Calu3 (cell line): ENCODE measurements around the gene SIAH3. TPM values are rescaled to one million over a fixed set of nuclear protein-coding genes. Genes with fewer than 3 reads are reported as not detected.

Experiments
- BruUV-seq: library from RNA; stranded (reverse); fragments of 400-500 nt; replicated peaks from 2 replicates; lab custom pipeline; 2021; lab: Mats Ljungman, UMichigan
- CTCF ChIA-PET: fragments of 300-600 bp; sonication (Branson Sonifier 250); formaldehyde crosslinking; loops from one replicate; lab custom pipeline; 2022; ENCODE audit warnings: antibody characterized with exemption; lab: Charles Lee
- DNase-seq: peaks from one replicate; pipeline ENCODE4 v3.0.0; 2022
- H3K27ac Mint-ChIP-seq: one replicate; pipeline ENCODE4 v1.8.0; 2022; ENCODE audit warnings: mixed read lengths; ENCODE audit not compliant: unreplicated experiment
- H3K27me3 Mint-ChIP-seq: one replicate; pipeline ENCODE4 v1.8.0; 2022; ENCODE audit warnings: mixed read lengths; ENCODE audit not compliant: unreplicated experiment
- H3K36me3 Mint-ChIP-seq: one replicate; pipeline ENCODE4 v1.8.0; 2022; ENCODE audit warnings: mild to moderate bottlenecking, moderate library complexity, mixed read lengths; ENCODE audit not compliant: insufficient read depth, unreplicated experiment
- H3K4me1 Mint-ChIP-seq: one replicate; pipeline ENCODE4 v1.8.0; 2022; ENCODE audit warnings: mild to moderate bottlenecking, low read depth, mixed read lengths; ENCODE audit not compliant: unreplicated experiment
- H3K4me3 Mint-ChIP-seq: one replicate; pipeline ENCODE4 v1.8.0; 2022; ENCODE audit warnings: mild to moderate bottlenecking, low read depth, moderate library complexity, mixed read lengths; ENCODE audit not compliant: unreplicated experiment
- H3K9me3 Mint-ChIP-seq: one replicate; pipeline ENCODE4 v1.8.0; 2022; ENCODE audit warnings: low read depth, mixed read lengths; ENCODE audit not compliant: unreplicated experiment
- intact Hi-C: fragments of 100-400 bp; cut with micrococcal nuclease; formaldehyde crosslinking; loops from one replicate; pipeline ENCODE4 v1.10.0; 2022; ENCODE audit not compliant: unreplicated experiment
- total RNA-seq: library from RNA; stranded (reverse); gene quantifications from 2 replicates; pipeline ENCODE4 v1.2.3, GENCODE V29; 2022
- TF ChIP-seq, protein P1 (sequence below): fragments of 200-600 bp; IDR thresholded peaks from one replicate; pipeline ENCODE4 v1.8.0; 2022; ENCODE audit warnings: antibody characterized with exemption; ENCODE audit not compliant: unreplicated experiment

Gene SIAH3
- total RNA-seq, 1 experiment from 2014 or later: not detected

- peaks cover 68% of the 10 kb centered on the region for H3K27me3 Mint-ChIP-seq
- H3K36me3 Mint-ChIP-seq: no peaks in the 10 kb centered on the region
- no peaks in the 10 kb centered on the region for H3K9me3 Mint-ChIP-seq
- CTCF ChIA-PET: no interaction called here
- no TSS peak for BruUV-seq
- no peak overlapping the region for H3K4me3 Mint-ChIP-seq
- no peak for DNase-seq
- no peaks in the 10 kb centered on the region for H3K4me1 Mint-ChIP-seq
- intact Hi-C loops: no loop called here
- TF ChIP-seq, protein P1, sequence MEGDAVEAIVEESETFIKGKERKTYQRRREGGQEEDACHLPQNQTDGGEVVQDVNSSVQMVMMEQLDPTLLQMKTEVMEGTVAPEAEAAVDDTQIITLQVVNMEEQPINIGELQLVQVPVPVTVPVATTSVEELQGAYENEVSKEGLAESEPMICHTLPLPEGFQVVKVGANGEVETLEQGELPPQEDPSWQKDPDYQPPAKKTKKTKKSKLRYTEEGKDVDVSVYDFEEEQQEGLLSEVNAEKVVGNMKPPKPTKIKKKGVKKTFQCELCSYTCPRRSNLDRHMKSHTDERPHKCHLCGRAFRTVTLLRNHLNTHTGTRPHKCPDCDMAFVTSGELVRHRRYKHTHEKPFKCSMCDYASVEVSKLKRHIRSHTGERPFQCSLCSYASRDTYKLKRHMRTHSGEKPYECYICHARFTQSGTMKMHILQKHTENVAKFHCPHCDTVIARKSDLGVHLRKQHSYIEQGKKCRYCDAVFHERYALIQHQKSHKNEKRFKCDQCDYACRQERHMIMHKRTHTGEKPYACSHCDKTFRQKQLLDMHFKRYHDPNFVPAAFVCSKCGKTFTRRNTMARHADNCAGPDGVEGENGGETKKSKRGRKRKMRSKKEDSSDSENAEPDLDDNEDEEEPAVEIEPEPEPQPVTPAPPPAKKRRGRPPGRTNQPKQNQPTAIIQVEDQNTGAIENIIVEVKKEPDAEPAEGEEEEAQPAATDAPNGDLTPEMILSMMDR: no peak
- no peak overlapping the region for H3K27ac Mint-ChIP-seq
Measured at GRCh38 chr13:45742985-45743384, 108.6 kb downstream of the SIAH3 start.

- Mint-ChIP-seq H3K4me1 (no peaks in the 10 kb centered on the region), H3K9me3 (no peaks in the 10 kb centered on the region), H3K36me3 (no peaks in the 10 kb centered on the region), H3K4me3 (no peak overlapping the region), H3K27me3 (peaks cover 43% of the 10 kb centered on the region), H3K27ac (no peak overlapping the region)
- TF ChIP-seq, protein P1: no peak
- intact Hi-C loops: no loop called here
- BruUV-seq: no TSS peak
- no peak for DNase-seq
- CTCF ChIA-PET: no interaction called here
Measured at GRCh38 chr13:45737571-45738017, 114.0 kb downstream of the SIAH3 start.

- intact Hi-C loops: no loop called here
- no peak for DNase-seq
- BruUV-seq: no TSS peak
- no peak overlapping the region for H3K4me3 Mint-ChIP-seq
- peaks cover 55% of the 10 kb centered on the region for H3K27me3 Mint-ChIP-seq
- no peaks in the 10 kb centered on the region for H3K36me3 Mint-ChIP-seq
- TF ChIP-seq, protein P1: no peak
- CTCF ChIA-PET: no interaction called here
- H3K9me3 Mint-ChIP-seq: no peaks in the 10 kb centered on the region
- H3K27ac Mint-ChIP-seq: no peak overlapping the region
- H3K4me1 Mint-ChIP-seq: no peaks in the 10 kb centered on the region
Measured at GRCh38 chr13:45733361-45733760, 118.2 kb downstream of the SIAH3 start.

GRCh38 chr13:45732916-45733315 is 118.6 kb downstream of the SIAH3 start:
- no peak overlapping the region for H3K4me3 Mint-ChIP-seq
- intact Hi-C loops: no loop called here
- H3K9me3 Mint-ChIP-seq: no peaks in the 10 kb centered on the region
- TF ChIP-seq, protein P1: no peak
- no peaks in the 10 kb centered on the region for H3K36me3 Mint-ChIP-seq
- no TSS peak for BruUV-seq
- no peaks in the 10 kb centered on the region for H3K4me1 Mint-ChIP-seq
- H3K27ac Mint-ChIP-seq: no peak overlapping the region
- peaks cover 59% of the 10 kb centered on the region for H3K27me3 Mint-ChIP-seq
- CTCF ChIA-PET: no interaction called here
- DNase-seq: no peak
